ENCODE results near the gene MKNK1. TPM values are rescaled to one million over a fixed set of nuclear protein-coding genes. Genes with fewer than 3 reads are reported as not detected.
A peak's percentile ranks its signal among the peaks of the same experiment; 100 is the strongest.

MKNK1 gene
- total RNA-seq, 1 donor from 2014 or later: 77.6 TPM

GRCh38 chr1:46615735-46616134 is 11.7 kb upstream of the MKNK1 start:
- Histone ChIP-seq H3K4me1 (peaks cover 61% of the 10 kb centered on the region), H3K36me3 (peaks cover 23% of the 10 kb centered on the region), H3K27ac (peak overlapping the region; percentile 92), H3K9me3 (no peaks in the 10 kb centered on the region), H3K27me3 (ENCODE audit: low read depth) (no peaks in the 10 kb centered on the region), H3K4me3 (peak overlapping the region; percentile 84)
- TF ChIP-seq CTCF (IDR thresholded peaks at IDR 0.05): no peak
- ATAC-seq: no peak
- intact Hi-C loops (cut with DNase I): no loop called here
- no peak for DNase-seq

GRCh38 chr1:46615088-46615487 is 11.0 kb upstream of the MKNK1 start:
- no peak for TF ChIP-seq CTCF (IDR thresholded peaks at IDR 0.05)
- intact Hi-C loops (cut with DNase I): no loop called here
- Histone ChIP-seq H3K27me3 (ENCODE audit: low read depth) (no peaks in the 10 kb centered on the region), H3K4me3 (peak overlapping the region; percentile 84), H3K4me1 (peaks cover 62% of the 10 kb centered on the region), H3K36me3 (peaks cover 30% of the 10 kb centered on the region), H3K27ac (peak overlapping the region; percentile 92), H3K9me3 (no peaks in the 10 kb centered on the region)
- DNase-seq (no peak), ATAC-seq (no peak)

- no peak for TF ChIP-seq CTCF (IDR thresholded peaks at IDR 0.05)
- no peaks in the 10 kb centered on the region for H3K27me3 ChIP-seq (ENCODE audit: low read depth)
- peaks cover 62% of the 10 kb centered on the region for H3K4me1 ChIP-seq
- no peaks in the 10 kb centered on the region for H3K9me3 ChIP-seq
- peak overlapping the region; percentile 58 for H3K27ac ChIP-seq
- no peak overlapping the region for H3K4me3 ChIP-seq
- ATAC-seq: no peak
- intact Hi-C loops (cut with DNase I): no loop called here
- peaks cover 34% of the 10 kb centered on the region for H3K36me3 ChIP-seq
- no peak for DNase-seq
Observed at GRCh38 chr1:46614604-46614984, 10.5 kb upstream of the MKNK1 start.

GRCh38 chr1:46613661-46614603 is 9.9 kb upstream of the MKNK1 start:
- peak; percentile 70 to 73 for ATAC-seq
- Histone ChIP-seq H3K27me3 (ENCODE audit: low read depth) (no peaks in the 10 kb centered on the region), H3K27ac (peak overlapping the region; percentile 58), H3K9me3 (no peaks in the 10 kb centered on the region), H3K4me1 (peaks cover 62% of the 10 kb centered on the region), H3K36me3 (peaks cover 41% of the 10 kb centered on the region), H3K4me3 (peak overlapping the region; percentile 34)
- no peak for TF ChIP-seq CTCF (IDR thresholded peaks at IDR 0.05)
- peak; percentile 93 for DNase-seq
- intact Hi-C loops (cut with DNase I): no loop called here

DNA sequence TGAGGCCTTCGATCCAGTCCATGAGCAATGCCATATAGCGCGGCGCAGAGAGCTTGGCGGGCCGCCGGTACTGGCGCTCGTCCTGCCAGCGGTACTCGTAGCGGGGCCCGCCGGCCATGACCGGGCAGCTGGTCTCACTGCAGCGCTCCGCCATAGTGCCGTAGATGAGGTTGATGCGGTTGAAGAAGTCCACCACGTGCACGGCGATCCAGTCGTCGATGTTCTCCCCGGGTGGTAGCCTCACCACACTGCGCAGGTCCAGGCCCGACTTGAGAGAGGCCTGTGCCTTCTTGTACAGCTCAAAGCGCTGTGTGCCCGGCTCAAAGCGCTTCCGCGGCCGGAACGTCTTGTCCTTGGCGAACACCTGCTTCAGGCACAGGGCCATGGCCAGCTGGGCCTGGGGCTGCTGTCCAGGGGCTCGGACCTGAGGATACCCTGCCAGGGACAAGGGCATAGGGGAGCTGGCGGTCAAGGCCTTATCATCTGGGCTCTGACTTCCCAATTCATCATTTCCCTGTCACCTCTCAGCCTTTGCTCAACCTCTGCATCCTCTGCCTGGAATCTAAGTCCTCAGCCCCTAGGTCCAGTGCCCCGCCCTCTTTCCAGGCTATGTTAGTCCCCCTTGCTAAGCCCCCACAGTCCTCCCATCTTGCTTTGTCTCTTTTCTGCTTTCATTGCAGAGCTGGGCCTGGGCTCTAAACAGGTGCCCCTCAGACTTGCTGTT is 9.0 kb upstream of the MKNK1 start:
- Histone ChIP-seq H3K4me1 (peaks cover 62% of the 10 kb centered on the region), H3K9me3 (no peaks in the 10 kb centered on the region), H3K27me3 (ENCODE audit: low read depth) (no peaks in the 10 kb centered on the region), H3K27ac (peak overlapping the region; percentile 58), H3K4me3 (peak overlapping the region; percentile 34), H3K36me3 (peaks cover 49% of the 10 kb centered on the region)
- no peak for ATAC-seq
- no peak for TF ChIP-seq CTCF (IDR thresholded peaks at IDR 0.05)
- no peak for DNase-seq
- intact Hi-C loops (cut with DNase I): no loop called here
